NOMO-1 treated with dmso at 0.1 percent for 144 hours (cell line): ENCODE results near the gene LRMDA.

Source experiments
- DNase-seq: peaks from one replicate; lab custom pipeline; 2025; ENCODE audit not compliant: unreplicated experiment; lab: John Stamatoyannopoulos, UW

The LRMDA gene

DNA sequence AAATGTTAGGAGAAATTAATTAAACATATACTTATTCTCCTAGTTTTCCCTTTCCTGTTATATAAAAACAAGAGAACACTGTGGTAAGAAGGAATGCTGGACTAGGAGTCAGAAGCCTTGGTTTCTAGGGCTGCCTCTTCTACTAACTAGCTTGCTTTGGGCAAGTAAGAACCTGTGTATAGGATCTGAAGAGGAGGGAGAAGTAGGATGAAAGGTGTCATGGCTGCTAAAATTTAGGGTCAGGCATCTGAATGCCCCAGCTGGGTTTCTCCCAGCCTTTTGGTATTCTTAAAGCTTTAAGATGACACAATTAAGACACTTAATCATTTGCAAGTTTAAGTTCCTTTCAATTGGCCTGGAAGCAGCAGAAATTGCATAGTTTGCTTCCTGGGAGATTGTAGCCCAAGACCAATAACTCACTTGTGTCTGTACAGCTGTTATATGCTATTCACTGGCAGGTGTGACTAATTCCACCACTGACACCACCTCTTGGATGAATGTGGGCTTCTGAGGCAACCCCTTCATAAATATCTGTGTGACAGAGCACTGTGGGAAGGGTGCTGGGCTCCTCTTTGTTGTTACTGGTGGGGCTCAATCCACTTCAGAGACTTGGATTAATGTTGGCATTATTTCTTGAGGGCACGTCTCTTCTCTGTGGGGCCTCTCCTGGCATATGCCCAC is 137.2 kb downstream of the LRMDA start:
- no peak for DNase-seq

- DNase-seq, result no peak
Measured at GRCh38 chr10:75569506-75569905, 138.1 kb downstream of the LRMDA start.

- DNase-seq, result no peak
Measured at GRCh38 chr10:75572478-75572877, 141.1 kb downstream of the LRMDA start.

GRCh38 chr10:75575940-75576339 is 144.5 kb downstream of the LRMDA start:
- DNase-seq, result no peak

DNA sequence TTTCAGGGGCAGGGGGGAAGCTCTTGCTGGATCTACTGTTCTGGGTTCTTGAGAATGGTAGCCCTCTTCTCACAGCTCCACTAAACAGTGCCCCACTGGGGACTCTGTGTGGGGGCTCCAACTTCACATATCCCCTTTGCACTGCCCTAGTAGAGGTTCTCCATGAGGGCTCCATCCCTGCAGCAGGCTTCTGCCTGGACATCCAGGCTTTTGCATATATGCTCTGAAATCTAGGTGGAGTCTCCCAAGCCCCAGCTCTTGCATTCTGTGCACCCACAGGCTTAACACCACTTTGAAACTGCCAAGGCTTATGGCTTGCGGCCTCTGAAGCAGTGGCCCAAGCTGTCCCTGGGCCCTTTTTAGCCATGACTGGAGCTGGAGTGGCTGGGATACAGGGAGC is 150.7 kb downstream of the LRMDA start:
- no peak for DNase-seq

- DNase-seq, result no peak
Measured at GRCh38 chr10:75585294-75585693, 153.9 kb downstream of the LRMDA start.

- DNase-seq, result no peak
Measured at GRCh38 chr10:75586814-75587213, 155.4 kb downstream of the LRMDA start.

DNA sequence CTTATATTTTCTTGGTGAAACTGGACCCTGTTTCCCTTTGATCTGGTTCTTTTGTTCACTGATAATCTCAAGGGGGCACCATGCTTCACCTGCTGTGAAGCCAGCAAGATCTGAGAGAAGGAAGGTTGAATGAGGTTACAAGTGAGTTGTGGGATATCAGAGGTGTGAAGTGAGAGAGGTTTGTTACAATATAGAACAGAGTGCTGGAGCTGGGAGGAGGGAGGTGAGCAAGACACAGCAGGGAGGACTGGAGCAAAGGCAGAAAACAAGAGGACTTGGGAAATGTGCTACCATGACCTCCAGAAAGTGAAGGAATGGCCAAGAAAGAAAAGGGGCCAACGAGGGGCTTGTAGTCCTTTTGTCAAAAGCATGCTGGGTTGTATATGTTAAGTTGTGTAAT is 156.6 kb downstream of the LRMDA start:
- DNase-seq, result no peak

- DNase-seq, result no peak
Measured at GRCh38 chr10:75589895-75590654, 158.7 kb downstream of the LRMDA start.

- no peak for DNase-seq
Measured at GRCh38 chr10:75592151-75592787, 160.8 kb downstream of the LRMDA start.

DNA sequence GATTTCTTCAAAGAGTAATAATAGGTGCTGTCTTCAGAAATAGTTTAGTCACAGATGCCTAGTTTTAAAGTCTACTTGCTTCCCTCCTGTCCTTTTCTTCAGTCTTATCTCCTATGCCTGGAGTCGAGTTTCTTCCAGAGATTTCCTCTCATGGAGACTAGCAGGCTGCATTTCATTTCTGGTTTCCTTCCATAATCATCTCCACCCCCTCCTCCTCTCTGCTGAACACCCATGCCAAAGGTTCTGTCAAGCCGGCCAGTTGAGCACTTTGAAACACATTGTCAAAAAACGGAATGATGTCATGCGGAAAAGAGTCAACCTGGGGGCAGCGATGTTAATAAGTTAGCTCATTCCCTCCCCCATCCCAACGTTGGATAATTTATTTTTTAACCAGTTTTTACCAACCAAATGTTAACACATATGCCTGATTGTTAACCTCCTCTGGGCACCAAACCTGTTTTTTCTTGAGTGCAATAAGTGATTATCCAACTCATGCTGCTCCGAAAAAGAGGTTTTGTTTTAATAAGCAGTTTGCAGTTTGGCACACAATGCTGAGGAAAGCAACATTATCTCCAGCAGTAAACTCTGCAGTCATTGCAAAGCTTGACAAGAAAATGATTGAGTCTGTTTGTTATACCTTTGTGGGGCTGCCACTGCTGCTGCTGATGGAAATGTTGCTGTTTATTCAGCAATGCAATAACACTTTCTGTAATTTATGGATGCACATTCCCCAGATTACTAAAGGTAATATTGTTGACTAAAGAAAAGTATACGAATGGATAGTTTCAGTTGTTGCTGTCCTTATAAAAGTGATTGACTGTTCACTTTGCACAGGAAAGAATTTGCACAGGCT is 161.6 kb downstream of the LRMDA start:
- DNase-seq, result no peak

DNA sequence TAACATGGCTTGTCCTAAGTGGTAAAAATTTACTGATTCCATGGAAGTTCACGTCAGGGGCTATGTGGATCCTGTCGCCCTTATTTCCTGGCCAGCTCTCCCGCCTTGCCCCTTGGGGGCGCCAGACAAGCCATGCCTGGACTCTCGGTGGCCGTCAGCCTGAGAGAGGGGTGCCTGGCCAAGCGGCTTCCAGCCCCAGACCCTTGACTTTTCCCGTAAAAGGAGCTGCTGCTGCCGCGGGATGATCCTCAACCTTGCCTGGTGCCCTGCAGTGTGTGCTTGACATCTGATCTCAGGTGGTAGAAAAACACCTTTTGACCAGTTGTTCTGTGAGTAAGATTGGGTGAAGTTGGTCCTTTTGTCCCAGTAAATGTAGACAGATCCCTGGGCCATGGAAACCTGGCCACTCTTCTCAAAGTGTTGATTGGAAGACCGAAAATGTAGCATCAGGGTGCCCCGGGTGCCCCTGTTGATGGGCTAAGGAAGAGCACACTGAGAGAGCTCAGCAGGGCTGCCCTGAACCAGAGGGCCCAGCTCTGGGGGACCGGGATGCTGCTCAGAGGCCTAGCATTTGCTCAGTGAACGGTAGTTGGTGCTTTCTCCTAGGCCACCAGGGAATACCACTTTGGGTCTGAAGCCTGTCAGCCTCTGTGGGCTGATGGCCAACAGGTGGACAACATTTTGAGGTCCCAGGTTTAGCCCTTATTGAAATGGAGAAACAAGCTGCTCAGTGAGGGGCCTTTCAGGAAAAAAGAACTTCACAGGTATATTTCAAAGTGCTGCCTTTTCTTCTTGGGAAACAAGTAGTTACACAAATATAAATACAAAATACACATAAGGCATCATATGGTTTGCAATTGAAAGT is 162.5 kb downstream of the LRMDA start:
- no peak for DNase-seq

GRCh38 chr10:75596930-75597620 is 165.7 kb downstream of the LRMDA start:
- no peak for DNase-seq

GRCh38 chr10:75597773-75598440 is 166.5 kb downstream of the LRMDA start:
- DNase-seq, result no peak

DNA sequence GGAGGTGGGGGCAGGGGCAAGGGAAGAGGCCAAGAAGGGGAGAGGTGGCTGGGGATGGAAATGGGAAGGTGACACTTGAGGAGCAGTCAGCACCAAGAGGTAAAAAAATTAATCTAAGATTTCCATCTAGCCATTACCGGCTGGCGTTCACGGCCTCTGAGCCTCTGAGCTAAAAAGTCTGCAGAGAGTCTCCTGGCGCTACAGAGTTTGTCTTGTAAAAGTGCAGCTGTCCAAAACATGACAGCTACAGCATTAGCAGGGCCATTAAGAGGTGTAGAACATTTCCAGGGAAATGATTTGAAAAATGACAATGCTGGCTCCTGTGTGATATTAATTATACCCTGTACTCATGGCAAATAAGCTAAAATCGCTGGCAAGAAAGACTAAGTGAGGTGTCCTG is 167.6 kb downstream of the LRMDA start:
- DNase-seq, result no peak

DNA sequence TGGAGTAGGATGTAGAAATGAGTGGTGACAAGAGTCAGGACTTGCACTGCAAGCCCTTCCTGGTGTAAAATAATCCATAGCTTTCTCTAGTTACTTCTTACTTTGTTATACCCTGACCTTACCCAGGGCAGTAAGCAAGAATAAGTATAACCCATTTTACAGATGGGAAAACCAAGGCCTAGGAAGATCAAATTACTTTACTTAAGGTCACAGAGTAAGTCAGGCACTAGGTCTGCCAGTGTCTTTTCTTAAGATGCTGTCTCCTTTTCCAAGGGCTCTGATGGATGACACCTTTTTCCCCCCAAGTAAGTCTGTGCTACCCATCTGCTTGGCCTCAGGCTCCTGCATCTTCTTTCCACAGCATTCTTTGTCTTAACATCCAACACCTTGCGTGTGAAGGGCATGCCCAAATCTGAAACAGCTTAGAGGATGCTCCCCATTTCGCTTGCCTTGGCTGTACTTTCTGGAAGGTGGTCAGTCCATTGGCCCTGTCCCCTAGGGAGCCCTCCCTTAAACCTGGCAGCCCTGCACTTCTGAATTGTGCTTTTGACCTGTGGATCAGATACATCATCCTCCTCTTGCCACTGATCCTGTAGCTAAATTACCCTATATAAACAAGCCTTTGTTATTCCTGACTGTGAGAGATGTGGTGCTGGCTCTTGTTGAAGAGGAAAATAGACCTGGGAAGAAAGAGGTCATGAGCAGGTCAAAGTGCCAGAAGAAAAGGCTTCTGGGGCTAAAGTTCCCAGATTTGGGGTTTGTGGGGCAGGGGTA is 168.6 kb downstream of the LRMDA start:
- DNase-seq, result no peak

- no peak for DNase-seq
Measured at GRCh38 chr10:75600833-75601232, 169.4 kb downstream of the LRMDA start.

GRCh38 chr10:75602341-75602740 is 170.9 kb downstream of the LRMDA start:
- no peak for DNase-seq
